ENCODE measurements around the gene ADAD2. TPM values are rescaled to one million over a fixed set of nuclear protein-coding genes. Genes with fewer than 3 reads are reported as not detected.
A peak's percentile ranks its signal among the peaks of the same experiment; 100 is the strongest.

Gene ADAD2
- total RNA-seq = not detected

GRCh38 chr16:84190731-84191388 is at the start of gene ADAD2:
Gene ADAD2, plus strand, starts transcription at chr16:84191157. Its CDS starts 74 bp downstream, at chr16:84191231.
- no peak for DNase-seq (ENCODE audit: low spot score)
- no peak for ATAC-seq

DNA sequence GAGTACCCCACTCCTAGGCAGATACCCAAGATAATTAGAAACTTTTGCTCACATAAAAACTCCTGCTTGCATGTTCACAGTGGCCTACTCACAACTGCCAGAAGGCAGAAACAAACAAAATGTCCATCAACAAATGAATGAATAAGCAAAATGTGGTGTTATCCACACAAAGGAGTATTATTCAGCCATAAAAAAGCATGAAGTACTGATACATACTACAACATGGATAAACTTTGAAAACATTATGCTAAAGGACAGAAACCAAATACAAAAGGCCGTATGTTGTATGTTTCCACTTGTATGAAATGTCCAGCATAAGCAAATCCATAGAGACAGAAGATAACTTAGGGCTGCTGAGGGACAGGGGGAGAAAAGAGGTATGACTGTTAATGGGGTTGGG is 47.9 kb upstream of the ADAD2 start:
- no peak for ATAC-seq
- DNase-seq (ENCODE audit: low spot score) = no peak

DNA sequence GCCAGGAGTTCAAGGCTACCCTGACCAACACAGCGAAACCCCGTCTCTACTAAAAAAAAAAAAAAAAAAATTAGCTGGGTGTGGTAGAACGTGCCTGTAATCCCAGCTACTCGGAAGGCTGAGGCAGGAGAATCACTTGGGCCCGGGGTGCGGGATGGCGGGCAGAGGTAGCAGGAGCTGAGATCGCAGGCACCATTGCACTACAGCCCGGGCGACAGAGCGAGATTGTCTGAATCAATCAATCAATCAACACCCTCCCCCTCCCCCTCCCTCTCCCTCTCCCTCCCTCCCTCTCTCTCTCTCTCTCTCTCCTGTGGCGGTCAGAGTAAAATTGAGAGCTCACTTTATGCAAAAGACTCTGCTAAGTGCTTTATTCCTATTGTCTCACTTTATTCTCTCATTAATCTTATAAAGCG is 47.2 kb upstream of the ADAD2 start:
- DNase-seq (ENCODE audit: low spot score) = no peak
- peak; percentile 16 for ATAC-seq

DNA sequence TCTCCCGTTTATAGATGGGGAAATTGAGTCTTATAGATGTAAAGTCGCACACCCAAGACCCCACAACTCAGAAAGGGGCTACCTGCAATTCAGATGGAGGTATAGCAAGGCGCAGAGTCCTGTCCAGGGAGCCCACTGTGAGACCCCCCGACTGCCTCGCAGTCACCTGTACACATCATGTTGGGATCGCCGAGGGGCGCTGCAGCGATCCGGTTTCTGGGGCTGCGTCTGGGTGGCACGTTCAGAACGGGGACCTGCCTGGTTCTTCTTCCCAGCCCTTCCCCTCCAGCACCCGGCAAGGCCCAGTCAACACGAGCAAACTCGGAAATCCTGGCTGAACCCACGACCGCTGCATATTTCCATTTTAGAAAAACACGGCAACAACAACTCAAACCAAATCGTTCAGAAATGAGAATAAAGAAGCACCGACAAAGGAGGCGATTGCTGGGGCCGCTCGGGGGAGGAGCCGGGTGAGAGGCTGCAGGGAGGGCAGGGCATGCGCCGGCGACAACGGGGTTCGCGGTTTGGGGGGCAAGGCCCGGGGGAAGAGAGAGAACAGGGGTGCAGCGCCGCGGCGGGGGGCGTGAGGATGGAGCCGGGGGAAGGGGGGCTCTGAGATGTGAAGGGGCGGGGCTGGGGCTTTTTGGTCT is 46.6 kb upstream of the ADAD2 start:
- DNase-seq (ENCODE audit: low spot score) (peak; percentile 47), ATAC-seq (peak; percentile 64)

GRCh38 chr16:84144859-84145639 is 45.9 kb upstream of the ADAD2 start, which contains the start of the genes DNAAF1 and HSDL1:
Gene DNAAF1, plus strand, starts transcription at chr16:84145308. Its CDS starts 133 bp downstream, at chr16:84145441.
Gene HSDL1, minus strand, starts transcription at chr16:84145177. Its CDS starts 13,856 bp downstream, at chr16:84131321.
- ATAC-seq = peak; percentile 97
- peak; percentile 94 for DNase-seq (ENCODE audit: low spot score)

DNA sequence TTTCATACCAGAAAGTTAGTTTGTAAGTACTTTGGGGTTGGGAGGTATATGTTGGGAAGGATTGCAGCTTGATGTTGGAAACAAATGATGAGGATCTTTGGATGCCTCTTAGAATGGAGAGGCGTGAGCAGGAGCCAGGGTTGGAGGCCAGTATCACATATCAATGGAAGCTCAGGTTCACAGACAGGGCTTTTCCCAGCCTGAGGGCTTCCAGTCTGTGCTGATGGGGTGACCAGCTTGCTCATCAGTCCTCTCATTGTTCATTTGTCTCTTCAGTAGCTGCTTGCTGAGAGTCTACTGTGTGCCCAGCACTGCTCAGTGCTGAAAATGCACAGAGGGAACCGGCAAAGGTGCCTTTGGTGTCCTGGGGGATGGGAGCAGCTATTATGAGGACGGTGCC is 40.0 kb upstream of the ADAD2 start:
- ATAC-seq (no peak), DNase-seq (ENCODE audit: low spot score) (no peak)

- ATAC-seq (no peak), DNase-seq (ENCODE audit: low spot score) (no peak)
Observed at GRCh38 chr16:84153660-84154214, 37.2 kb upstream of the ADAD2 start.

GRCh38 chr16:84155226-84155625 is 35.7 kb upstream of the ADAD2 start:
- DNase-seq (ENCODE audit: low spot score) = no peak
- ATAC-seq = no peak

DNA sequence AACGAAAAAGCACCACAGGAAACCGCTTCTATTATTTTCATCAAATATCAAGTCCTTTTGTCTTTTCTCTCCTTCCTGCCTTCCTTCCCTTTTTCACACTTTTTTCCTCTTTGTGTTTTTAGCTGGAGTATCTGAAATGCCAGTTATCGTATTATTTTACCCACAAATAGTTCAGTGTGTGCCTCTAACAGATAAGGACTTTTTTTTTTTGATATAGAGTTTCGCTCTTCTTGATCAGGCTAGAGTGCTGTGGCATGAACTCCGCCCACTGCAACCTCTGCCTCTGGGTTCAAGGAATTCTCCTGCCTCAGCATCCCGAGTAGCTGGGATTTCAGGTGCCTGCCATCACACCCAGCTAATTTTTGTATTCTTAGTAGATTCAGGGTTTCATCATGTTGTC is 35.2 kb upstream of the ADAD2 start:
- DNase-seq (ENCODE audit: low spot score) (no peak), ATAC-seq (no peak)

DNA sequence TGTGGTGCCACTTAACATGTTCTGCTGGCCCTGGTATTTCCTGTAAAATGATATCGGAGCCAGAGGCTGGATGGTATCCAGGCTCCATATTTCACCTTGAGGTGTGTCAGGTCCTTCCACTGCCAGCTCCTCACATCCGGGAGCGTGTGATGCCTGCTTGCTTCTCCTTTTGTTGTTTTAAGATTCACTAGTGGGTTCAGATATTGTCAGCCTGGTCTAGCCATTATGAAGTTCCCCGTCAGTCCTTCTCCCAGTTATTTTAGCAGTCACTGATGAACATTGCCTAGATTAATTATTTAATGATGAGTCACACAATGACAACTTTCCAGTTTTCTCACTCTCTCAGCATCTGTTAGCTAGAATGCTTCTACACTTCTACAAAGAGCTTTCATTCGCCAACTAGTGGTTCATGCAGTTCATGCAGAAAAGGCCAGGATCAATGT is 34.6 kb upstream of the ADAD2 start:
- ATAC-seq = no peak
- no peak for DNase-seq (ENCODE audit: low spot score)

DNA sequence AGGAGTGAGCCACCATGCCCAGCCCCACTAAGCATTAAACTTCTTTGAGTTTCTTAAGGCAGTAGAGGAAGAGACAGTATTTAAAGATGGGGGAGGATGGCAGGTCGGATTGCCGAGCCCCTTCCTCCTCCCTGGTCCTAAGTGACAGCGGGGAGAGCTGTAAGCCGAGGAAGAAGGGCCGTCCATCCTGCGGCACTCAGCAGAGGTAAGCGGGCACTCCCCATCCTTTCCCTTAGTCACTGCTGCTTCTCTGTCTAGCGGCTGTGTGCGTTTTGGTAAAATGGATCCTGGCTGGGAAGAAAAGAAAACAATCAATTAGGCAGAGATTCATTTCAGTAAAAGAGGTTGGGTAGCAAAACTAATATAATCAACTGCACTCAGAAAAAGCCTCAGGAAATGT is 31.9 kb upstream of the ADAD2 start:
- ATAC-seq (no peak), DNase-seq (ENCODE audit: low spot score) (no peak)

- no peak for DNase-seq (ENCODE audit: low spot score)
- no peak for ATAC-seq
Observed at GRCh38 chr16:84159800-84160199, 31.2 kb upstream of the ADAD2 start.

DNA sequence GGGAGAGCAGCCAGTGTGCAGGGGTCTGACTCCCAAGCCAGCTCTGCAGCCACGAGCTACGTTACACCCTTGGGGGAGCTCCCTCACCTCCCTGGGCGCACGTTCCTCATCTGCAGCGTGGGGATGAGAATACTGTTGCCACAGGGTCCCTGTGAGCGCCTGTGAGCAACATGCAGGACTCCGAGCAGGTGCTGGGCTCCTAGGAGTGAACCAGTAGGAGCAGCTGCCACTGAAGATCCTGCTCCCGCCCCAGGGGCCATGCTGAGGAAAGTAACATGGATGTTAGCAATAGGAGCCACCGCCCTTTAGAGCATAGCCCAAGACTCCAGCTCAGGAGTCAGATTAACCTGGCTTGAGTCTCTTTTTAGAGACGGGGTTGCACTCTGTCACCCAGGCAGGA is 29.9 kb upstream of the ADAD2 start:
- no peak for ATAC-seq
- no peak for DNase-seq (ENCODE audit: low spot score)

GRCh38 chr16:84161801-84162200 is 29.2 kb upstream of the ADAD2 start:
- ATAC-seq = no peak
- no peak for DNase-seq (ENCODE audit: low spot score)

DNA sequence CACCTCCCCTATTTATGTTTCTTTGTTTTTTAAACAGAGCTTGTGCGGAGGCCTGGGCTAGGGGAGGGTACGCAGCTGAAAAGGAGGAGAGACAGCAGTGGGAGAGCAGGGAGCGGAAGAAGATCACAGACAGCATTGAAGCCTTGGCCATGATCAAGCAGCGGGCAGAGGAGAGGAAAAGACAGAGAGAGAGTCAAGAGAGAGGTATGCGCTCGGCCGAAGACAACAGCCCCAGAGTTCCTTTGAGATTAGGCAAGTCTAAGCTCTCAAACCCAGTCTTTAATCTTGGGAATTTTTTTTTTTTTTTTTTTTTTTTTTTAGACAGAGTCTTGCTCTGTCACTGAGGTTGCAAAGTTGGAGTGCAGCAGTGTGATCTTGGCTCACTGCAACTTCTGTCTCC is 25.2 kb upstream of the ADAD2 start:
- ATAC-seq (no peak), DNase-seq (ENCODE audit: low spot score) (no peak)

DNA sequence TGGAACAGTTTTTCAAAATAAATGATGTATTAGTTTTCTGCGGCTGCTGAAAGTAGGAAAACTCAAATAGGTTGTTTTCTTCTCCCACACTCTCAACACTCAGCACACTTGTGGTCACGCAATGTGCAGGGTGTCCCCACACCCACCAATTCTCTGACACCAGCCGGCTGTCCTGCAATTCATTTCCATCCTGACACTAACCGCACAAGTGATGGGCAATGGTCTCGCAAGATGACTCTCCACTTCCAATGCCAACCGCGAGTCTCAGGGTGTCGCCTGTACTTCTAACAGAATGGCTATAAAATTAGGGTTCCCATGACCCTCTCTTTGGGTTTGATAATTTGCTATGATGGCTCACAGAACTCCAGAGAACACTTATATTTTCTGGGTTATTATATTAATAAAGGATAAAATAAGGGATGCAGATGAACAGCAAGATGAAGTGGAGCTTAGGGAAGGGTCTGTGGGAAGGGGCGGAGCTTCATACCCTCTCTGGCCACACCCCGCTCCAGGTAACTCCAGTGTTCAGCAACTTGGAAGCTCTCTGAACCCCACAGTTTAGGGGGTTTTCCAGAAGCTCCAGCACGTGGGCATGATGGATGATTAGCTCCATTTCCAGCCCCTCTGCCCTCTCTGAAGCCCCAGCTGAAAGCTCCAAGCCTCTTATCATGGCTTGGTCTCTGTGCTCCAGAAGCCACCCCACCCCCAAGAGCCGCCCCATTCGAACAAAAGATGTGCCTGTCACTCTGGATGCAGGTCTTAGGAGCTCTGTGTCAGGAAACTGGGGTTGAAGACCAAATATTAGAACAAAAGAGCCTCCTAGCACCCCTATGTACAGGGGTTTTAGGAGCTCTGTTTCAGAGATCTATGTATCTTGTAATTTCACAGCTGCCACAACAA is 23.9 kb upstream of the ADAD2 start:
- DNase-seq (ENCODE audit: low spot score) = no peak
- ATAC-seq = no peak

- DNase-seq (ENCODE audit: low spot score) = no peak
- ATAC-seq = no peak
Observed at GRCh38 chr16:84169765-84170310, 21.1 kb upstream of the ADAD2 start.

DNA sequence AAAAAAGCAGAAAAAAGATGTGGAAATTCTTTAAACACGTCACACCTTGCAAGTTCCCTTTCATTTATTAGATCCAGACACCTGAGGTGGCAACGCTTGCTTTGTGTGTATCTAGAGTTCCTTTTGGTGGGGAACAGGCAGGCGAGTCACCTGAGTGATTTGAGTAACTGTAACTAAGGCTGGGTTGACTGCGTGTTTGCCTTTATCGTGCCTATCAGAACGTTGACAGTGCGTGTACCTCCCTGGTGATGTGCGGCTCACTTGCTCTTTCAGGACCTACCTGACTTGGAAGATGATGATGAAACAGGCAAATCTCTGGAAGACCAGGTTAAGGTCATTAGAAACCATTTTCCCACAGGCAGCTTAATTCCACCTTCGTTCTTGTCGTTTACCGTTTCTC is 16.6 kb upstream of the ADAD2 start:
- ATAC-seq (no peak), DNase-seq (ENCODE audit: low spot score) (no peak)

DNA sequence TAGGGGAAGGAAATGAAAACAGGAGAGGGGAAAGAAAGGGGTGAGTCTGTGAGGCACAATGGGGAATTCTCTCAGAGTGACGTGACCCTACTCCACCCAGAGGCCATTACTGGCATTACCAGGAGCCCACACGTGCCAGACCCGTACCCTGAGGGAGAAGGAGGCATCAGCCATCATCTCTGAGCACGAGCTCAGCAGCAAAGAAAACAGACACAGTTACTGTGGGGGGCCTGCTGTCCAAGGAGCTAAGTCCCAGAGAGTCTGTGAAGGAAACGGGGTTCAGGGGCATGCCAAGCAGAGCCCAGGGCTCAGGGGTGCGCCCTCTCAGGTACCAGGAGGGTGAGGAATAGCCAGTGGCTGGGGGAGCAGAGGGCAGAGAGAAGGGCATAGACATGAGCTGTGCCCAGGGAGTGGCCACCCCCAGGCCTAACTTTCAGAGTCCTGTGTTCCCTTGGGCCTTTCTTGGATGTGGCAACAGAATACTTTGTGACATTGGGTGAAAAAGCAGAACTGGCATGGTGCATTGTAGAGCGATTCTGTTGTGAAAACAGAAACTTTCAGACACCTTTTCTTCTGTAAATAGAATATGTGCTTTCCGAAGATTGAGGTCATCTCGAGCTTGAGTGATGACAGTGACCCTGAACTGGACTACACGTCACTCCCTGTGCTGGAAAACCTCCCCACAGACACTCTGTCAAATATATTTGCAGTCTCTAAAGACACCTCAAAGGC is 15.4 kb upstream of the ADAD2 start:
- DNase-seq (ENCODE audit: low spot score) (no peak), ATAC-seq (peak; percentile 82)
